WTC11 (cell line): Measurements from ENCODE around the gene RABL3.

ENCODE experiments used
- ATF3 ChIP-seq: sonication (generic); formaldehyde crosslinking; conservative IDR thresholded peaks from 2 replicates; pipeline ENCODE4 v1.8.1; 2022; ENCODE audit warnings: mild to moderate bottlenecking, missing genetic modification reagents
- CTCF ChIP-seq: fragments of 200-600 bp; IDR thresholded peaks from 2 replicates; pipeline ENCODE4 v1.8.0; 2022; ENCODE audit warnings: antibody characterized with exemption
- ETV6 ChIP-seq: sonication (generic); formaldehyde crosslinking; IDR thresholded peaks from 2 replicates; pipeline ENCODE4 v1.8.1; 2022; ENCODE audit warnings: mild to moderate bottlenecking, missing genetic modification reagents
- HMGXB4 ChIP-seq: sonication (generic); formaldehyde crosslinking; IDR thresholded peaks from 2 replicates; pipeline ENCODE4 v1.8.1; 2023; ENCODE audit warnings: mild to moderate bottlenecking, moderate library complexity, missing genetic modification reagents
- JUN ChIP-seq: sonication (generic); formaldehyde crosslinking; IDR thresholded peaks from 2 replicates; pipeline ENCODE4 v1.8.0; 2023; ENCODE audit warnings: mild to moderate bottlenecking, missing genetic modification reagents
- NR3C1 ChIP-seq: sonication (generic); formaldehyde crosslinking; conservative IDR thresholded peaks from 2 replicates; pipeline ENCODE4 v1.8.1; 2023; ENCODE audit warnings: low read depth, mild to moderate bottlenecking, missing genetic modification reagents

- TF ChIP-seq HMGXB4 (CRISPR knock-in tag): no peak
- TF ChIP-seq ATF3 (CRISPR knock-in tag): no peak
- no peak for TF ChIP-seq CTCF
- no peak for TF ChIP-seq NR3C1 (CRISPR knock-in tag)
- no peak for TF ChIP-seq ETV6 (CRISPR knock-in tag)
- no peak for TF ChIP-seq JUN
Observed at GRCh38 chr3:120678331-120678947, 63.9 kb downstream of the RABL3 start.
